CD4-positive, CD25-positive, alpha-beta regulatory T cell (primary cell): ENCODE measurements around the gene GRK7. TPM values are rescaled to one million over a fixed set of nuclear protein-coding genes. Genes with fewer than 3 reads are reported as not detected.
"Not testable (repeated sequence)": the region's sequence is repeated elsewhere in the genome, so short reads cannot be mapped to it uniquely, and the experiment has no call there.

ENCODE experiments used
- ATAC-seq, 2 donors: fragments of 150-1000 bp; cut with Tn5 transposase; one replicate each; pipeline ENCODE4 v1.10.0; 2021; ENCODE audit warnings: low read depth in 2 of 2, moderate number of reproducible peaks in 2 of 2, moderate library complexity in 1 of 2
- DNase-seq, 3 donors: peaks; one replicate each; pipeline versions ENCODE4 v3.0.0 to v3.0.0-alpha.2; 2012 to 2022; ENCODE audit warnings: mixed read lengths in 1 of 3
- H3K27ac ChIP-seq: one replicate; pipeline ENCODE4 v1.7.0; 2013; ENCODE audit warnings: mild to moderate bottlenecking, low read length; ENCODE audit not compliant: insufficient read depth, poor library complexity, severe bottlenecking
- H3K27me3 ChIP-seq: one replicate; pipeline ENCODE4 v1.7.0; 2013; ENCODE audit warnings: low read length; ENCODE audit not compliant: control insufficient read depth, insufficient read depth
- H3K36me3 ChIP-seq: one replicate; pipeline ENCODE4 v1.7.0; 2013; ENCODE audit warnings: mild to moderate bottlenecking, low read length, moderate library complexity; ENCODE audit not compliant: control insufficient read depth, insufficient read depth
- H3K4me1 ChIP-seq: 2 replicates; pipeline ENCODE4 v1.7.0; 2013; ENCODE audit warnings: mild to moderate bottlenecking, low read length; ENCODE audit not compliant: insufficient read depth, control insufficient read depth, poor library complexity, severe bottlenecking
- H3K4me3 ChIP-seq: one replicate; pipeline ENCODE4 v1.7.0; 2013; ENCODE audit warnings: low read depth, mild to moderate bottlenecking, low read length, moderate library complexity
- H3K9me3 ChIP-seq, 2 experiments: 1 replicate in 1 of 2; 2 replicates in 1 of 2; pipeline ENCODE4 v1.7.0; 2013; ENCODE audit warnings: low read length in 2 of 2, mild to moderate bottlenecking in 1 of 2, moderate library complexity in 1 of 2; ENCODE audit not compliant: control insufficient read depth in 2 of 2
- H3K27ac Mint-ChIP-seq, 3 donors: one replicate each; pipeline ENCODE4 v1.8.0; 2020 to 2022; ENCODE audit warnings: mild to moderate bottlenecking in 3 of 3, mixed read lengths in 3 of 3, moderate library complexity in 2 of 3
- H3K27me3 Mint-ChIP-seq: one replicate; pipeline ENCODE4 v1.8.0; 2022; ENCODE audit warnings: mild to moderate bottlenecking, mixed read lengths
- H3K36me3 Mint-ChIP-seq: one replicate; pipeline ENCODE4 v1.8.0; 2020; ENCODE audit warnings: mixed read lengths
- H3K4me1 Mint-ChIP-seq, 4 donors: one replicate each; pipeline ENCODE4 v1.8.0; 2020 to 2022; ENCODE audit warnings: mixed read lengths in 4 of 4, mild to moderate bottlenecking in 1 of 4
- H3K4me3 Mint-ChIP-seq, 4 donors: one replicate each; pipeline ENCODE4 v1.8.0; 2020 to 2022; ENCODE audit warnings: mild to moderate bottlenecking in 4 of 4, mixed read lengths in 4 of 4, moderate library complexity in 3 of 4
- H3K9me3 Mint-ChIP-seq, 7 donors: one replicate each; pipeline ENCODE4 v1.8.0; 2020 to 2022; ENCODE audit warnings: mixed read lengths in 7 of 7, mild to moderate bottlenecking in 3 of 7, moderate library complexity in 2 of 7
- polyA plus RNA-seq, 4 donors: library from polyadenylated mRNA; unstranded; fragments of 300-500 nt; fragmentation: Illumina TruSeq; gene quantifications; one replicate each; pipeline ENCODE4 v1.2.3, GENCODE V29; 2021
- total RNA-seq: library from RNA; stranded (reverse); gene quantifications from one replicate; pipeline ENCODE4 v1.2.3, GENCODE V29; 2022

The GRK7 gene
- total and polyA plus RNA-seq, 5 donors from 2014 or later, result 0.05 TPM; not detected in 4

- H3K36me3 Mint-ChIP-seq, result peaks cover 6% of the 10 kb centered on the region
- peak overlapping the region; percentile 97 to 98 (median 98) for H3K27ac Mint-ChIP-seq
- H3K9me3 ChIP-seq, result no peaks in the 10 kb centered on the region
- H3K27ac ChIP-seq, result peak overlapping the region; percentile 85
- ATAC-seq (no peak), DNase-seq (peak in 2 of 3 donors; percentile 46 to 69)
- peak overlapping the region; percentile 99 to 100 (median 100) for H3K4me3 Mint-ChIP-seq
- H3K4me3 ChIP-seq, result peak overlapping the region; percentile 100
- peaks cover 0 to 1% (median 0%) of the 10 kb centered on the region in 7 donors for H3K9me3 Mint-ChIP-seq
- H3K36me3 ChIP-seq, result peaks cover 17% of the 10 kb centered on the region
- no peaks in the 10 kb centered on the region for H3K27me3 ChIP-seq
- peaks cover 5% of the 10 kb centered on the region for H3K27me3 Mint-ChIP-seq
- peaks cover 8 to 50% (median 37%) of the 10 kb centered on the region in 4 donors for H3K4me1 Mint-ChIP-seq
- peaks cover 49% of the 10 kb centered on the region for H3K4me1 ChIP-seq
These were observed 24.3 kb upstream of the GRK7 start for GRCh38 chr3:141738891-141739363.

DNA sequence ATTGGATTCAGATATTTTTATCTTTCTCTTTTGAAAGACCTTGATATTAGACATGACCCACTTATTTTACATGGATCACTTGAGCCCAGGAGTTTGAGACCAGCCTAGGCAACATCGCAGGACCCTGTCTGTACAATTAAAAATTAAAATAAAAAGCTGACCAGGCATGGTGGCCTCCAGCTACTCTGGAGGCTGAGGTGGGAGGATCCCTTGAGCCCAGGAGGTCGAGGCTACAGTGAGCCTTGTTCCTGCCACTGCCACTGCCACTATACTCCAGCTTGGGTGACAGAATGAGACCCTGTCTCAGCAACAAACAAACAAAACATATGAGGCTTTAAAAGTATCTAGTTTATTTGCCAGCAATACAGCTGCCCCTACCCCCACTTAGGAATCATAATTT is 23.5 kb upstream of the GRK7 start:
- no peaks in the 10 kb centered on the region for H3K9me3 ChIP-seq
- H3K9me3 Mint-ChIP-seq, result peaks cover 0 to 1% (median 0%) of the 10 kb centered on the region in 7 donors
- peak overlapping the region; percentile 85 for H3K27ac ChIP-seq
- peak overlapping the region; percentile 99 to 100 (median 100) for H3K4me3 Mint-ChIP-seq
- DNase-seq (no peak), ATAC-seq (no peak)
- peaks cover 6% of the 10 kb centered on the region for H3K36me3 Mint-ChIP-seq
- peak overlapping the region in 2 of 3 donors; percentile 49 to 98 for H3K27ac Mint-ChIP-seq
- no peaks in the 10 kb centered on the region for H3K27me3 Mint-ChIP-seq
- peaks cover 16 to 56% (median 45%) of the 10 kb centered on the region in 4 donors for H3K4me1 Mint-ChIP-seq
- H3K4me1 ChIP-seq, result peaks cover 54% of the 10 kb centered on the region
- peak overlapping the region; percentile 100 for H3K4me3 ChIP-seq
- H3K27me3 ChIP-seq, result no peaks in the 10 kb centered on the region
- H3K36me3 ChIP-seq, result peaks cover 25% of the 10 kb centered on the region

GRCh38 chr3:141740349-141740748 is 22.9 kb upstream of the GRK7 start:
- Mint-ChIP-seq H3K27me3 (no peaks in the 10 kb centered on the region), H3K9me3 (peaks cover 0 to 1% (median 0%) of the 10 kb centered on the region in 7 donors), H3K27ac (peak overlapping the region in 2 of 3 donors; percentile 21 to 49), H3K4me1 (peaks cover 17 to 56% (median 47%) of the 10 kb centered on the region in 4 donors), H3K4me3 (peak overlapping the region; percentile 99 to 100 (median 100)), H3K36me3 (peaks cover 10% of the 10 kb centered on the region)
- Histone ChIP-seq H3K4me1 (peaks cover 54% of the 10 kb centered on the region), H3K27me3 (no peaks in the 10 kb centered on the region), H3K36me3 (peaks cover 31% of the 10 kb centered on the region), H3K9me3 (no peaks in the 10 kb centered on the region), H3K4me3 (peak overlapping the region; percentile 100), H3K27ac (no peak overlapping the region)
- DNase-seq, result no peak
- ATAC-seq, result no peak

DNA sequence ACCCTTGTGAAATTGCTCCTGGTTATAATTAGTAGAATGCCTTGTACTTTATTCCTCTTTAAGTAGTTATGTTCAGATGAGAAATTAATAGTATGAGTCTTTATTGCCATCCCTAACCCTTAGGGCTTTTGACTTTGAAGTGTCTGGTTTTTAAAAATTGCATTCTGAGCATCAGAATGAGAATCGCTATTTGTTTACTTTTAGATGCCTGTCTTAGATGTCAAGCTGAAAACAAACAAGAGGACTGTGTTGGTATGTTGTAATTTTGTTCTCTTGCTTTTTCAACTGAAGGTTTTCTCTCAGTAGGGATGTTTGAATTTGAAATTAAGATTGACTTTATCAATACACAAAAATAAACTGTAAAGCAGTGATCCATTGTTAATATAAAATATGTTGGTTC is 19.9 kb upstream of the GRK7 start:
- Mint-ChIP-seq H3K4me1 (peaks cover 21 to 54% (median 47%) of the 10 kb centered on the region in 4 donors), H3K27ac (peak overlapping the region in 2 of 3 donors; percentile 3 to 25), H3K36me3 (peaks cover 17% of the 10 kb centered on the region), H3K9me3 (no peaks in the 10 kb centered on the region), H3K27me3 (no peaks in the 10 kb centered on the region), H3K4me3 (peak overlapping the region in 1 of 4 donors; percentile 100)
- H3K36me3 ChIP-seq, result peaks cover 58% of the 10 kb centered on the region
- peaks cover 50% of the 10 kb centered on the region for H3K4me1 ChIP-seq
- H3K4me3 ChIP-seq, result peak overlapping the region; percentile 26
- no peak overlapping the region for H3K27ac ChIP-seq
- no peaks in the 10 kb centered on the region for H3K9me3 ChIP-seq
- DNase-seq (no peak), ATAC-seq (no peak)
- H3K27me3 ChIP-seq, result no peaks in the 10 kb centered on the region

- H3K27me3 ChIP-seq, result no peaks in the 10 kb centered on the region
- peaks cover 18 to 28% (median 25%) of the 10 kb centered on the region in 4 donors for H3K4me1 Mint-ChIP-seq
- H3K36me3 ChIP-seq, result peaks cover 65% of the 10 kb centered on the region
These were observed 16.2 kb upstream of the GRK7 start for GRCh38 chr3:141746962-141747361.

GRCh38 chr3:141753399-141753798 is 9.8 kb upstream of the GRK7 start:
- H3K27ac ChIP-seq, result no peak overlapping the region
- no peaks in the 10 kb centered on the region for H3K9me3 ChIP-seq
- Mint-ChIP-seq H3K27ac (peak overlapping the region in 2 of 3 donors; percentile 15 to 27), H3K36me3 (peaks cover 10% of the 10 kb centered on the region), H3K4me3 (no peak overlapping the region), H3K4me1 (peaks cover 0 to 4% (median under 1%) of the 10 kb centered on the region in 4 donors), H3K9me3 (peaks cover 0 to 1% (median 0%) of the 10 kb centered on the region in 7 donors), H3K27me3 (no peaks in the 10 kb centered on the region)
- no peaks in the 10 kb centered on the region for H3K27me3 ChIP-seq
- peaks cover 19% of the 10 kb centered on the region for H3K36me3 ChIP-seq
- no peaks in the 10 kb centered on the region for H3K4me1 ChIP-seq
- no peak overlapping the region for H3K4me3 ChIP-seq
- no peak for DNase-seq
- no peak for ATAC-seq

More at GRCh38 chr3:141746962-141747361, 16.2 kb upstream of the GRK7 start:
- Mint-ChIP-seq H3K27ac (peak overlapping the region in 1 of 3 donors; percentile 55), H3K36me3 (peaks cover 27% of the 10 kb centered on the region), H3K4me3 (no peak overlapping the region), H3K9me3 (no peaks in the 10 kb centered on the region), H3K27me3 (no peaks in the 10 kb centered on the region)
- Histone ChIP-seq H3K4me3 (no peak overlapping the region), H3K9me3 (no peaks in the 10 kb centered on the region), H3K27ac (no peak overlapping the region), H3K4me1 (peaks cover 20% of the 10 kb centered on the region)
- no peak for DNase-seq
- ATAC-seq, result no peak

GRCh38 chr3:141754032-141754431 is 9.2 kb upstream of the GRK7 start:
- Histone ChIP-seq H3K36me3 (peaks cover 14% of the 10 kb centered on the region), H3K4me1 (no peaks in the 10 kb centered on the region), H3K27ac (no peak overlapping the region), H3K27me3 (no peaks in the 10 kb centered on the region), H3K9me3 (no peaks in the 10 kb centered on the region), H3K4me3 (no peak overlapping the region)
- DNase-seq (no peak), ATAC-seq (no peak)
- no peak overlapping the region for H3K27ac Mint-ChIP-seq
- H3K4me3 Mint-ChIP-seq, result no peak overlapping the region
- peaks cover 0 to 4% (median under 1%) of the 10 kb centered on the region in 4 donors for H3K4me1 Mint-ChIP-seq
- peaks cover 5% of the 10 kb centered on the region for H3K36me3 Mint-ChIP-seq
- H3K27me3 Mint-ChIP-seq, result no peaks in the 10 kb centered on the region
- H3K9me3 Mint-ChIP-seq, result peaks cover 0 to 1% (median 0%) of the 10 kb centered on the region in 7 donors

- not testable (repeated sequence) for H3K27me3 ChIP-seq, H3K4me3 ChIP-seq, H3K27me3 Mint-ChIP-seq, H3K27ac ChIP-seq, H3K36me3 Mint-ChIP-seq, H3K4me1 ChIP-seq, ATAC-seq, DNase-seq, H3K36me3 ChIP-seq, H3K4me3 Mint-ChIP-seq, H3K9me3 ChIP-seq, H3K9me3 Mint-ChIP-seq, H3K27ac Mint-ChIP-seq
- peaks cover 1 to 10% (median 7%) of the 10 kb centered on the region in 4 donors for H3K4me1 Mint-ChIP-seq
These were observed 656 bp upstream of the GRK7 start for GRCh38 chr3:141762552-141762951.
